ENCODE results near the gene FOXD2.

GRCh38 chr1:47439017-47439818 lies 1.4 kb downstream of the FOXD2 start:
- no peak for TF ChIP-seq CTCF (IDR thresholded peaks at IDR 0.05)
- TF ChIP-seq POLR2AphosphoS5 (IDR thresholded peaks at IDR 0.05), result no peak
- TF ChIP-seq POLR2A (IDR thresholded peaks at IDR 0.05), result no peak
- TF ChIP-seq EP300 (IDR thresholded peaks at IDR 0.05), result no peak
